Astrocyte of the spinal cord (primary cell): ENCODE measurements around the gene OPHN1.
A peak's percentile ranks its signal among the peaks of the same experiment; 100 is the strongest.

Experiments used
- DNase-seq: peaks from one replicate; pipeline ENCODE4 v3.0.0; 2011; ENCODE audit warnings: low read depth, low spot score
- H3K4me3 ChIP-seq: 2 replicates; pipeline ENCODE4 v1.5.1; 2011; ENCODE audit warnings: low read depth, mild to moderate bottlenecking, low read length, moderate library complexity
- in situ Hi-C: cut with HindIII; loops from 2 replicates; pipeline ENCODE4 v1.10.0; 2017; ENCODE audit warnings: low sequenced_read_pairs
- TF ChIP-seq, protein P1 (sequence below): IDR thresholded peaks from 2 replicates; pipeline ENCODE4 v1.5.1; 2012; ENCODE audit warnings: low read depth, mild to moderate bottlenecking, low read length, inconsistent platforms

Gene OPHN1

DNA sequence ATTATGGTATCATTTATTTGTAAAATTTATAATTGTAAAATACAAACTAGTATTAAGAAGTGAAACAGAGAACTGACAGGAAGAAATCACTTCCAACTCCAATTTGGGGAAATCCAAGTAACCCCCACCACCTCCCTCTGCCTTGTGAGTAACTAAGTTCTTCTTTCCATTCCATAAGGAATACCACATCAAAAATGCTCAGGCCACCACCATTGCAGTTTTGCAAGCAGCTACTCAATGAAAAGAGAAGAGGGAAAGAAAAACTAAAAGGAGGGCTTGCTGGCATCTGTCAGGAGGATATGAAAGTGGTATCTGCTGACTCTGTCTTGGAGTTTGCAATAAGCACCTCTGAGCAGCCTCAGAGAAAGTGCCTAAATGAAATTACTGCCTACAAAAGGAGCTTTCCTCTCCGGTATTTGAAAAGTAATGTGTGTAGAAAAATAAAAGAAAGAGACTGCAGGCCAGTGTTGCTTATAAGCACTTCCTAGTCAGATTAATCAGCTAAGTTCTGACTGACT is 228.7 kb downstream of the OPHN1 start:
- in situ Hi-C loops = no loop called here
- DNase-seq = no peak
- TF ChIP-seq, protein P1, sequence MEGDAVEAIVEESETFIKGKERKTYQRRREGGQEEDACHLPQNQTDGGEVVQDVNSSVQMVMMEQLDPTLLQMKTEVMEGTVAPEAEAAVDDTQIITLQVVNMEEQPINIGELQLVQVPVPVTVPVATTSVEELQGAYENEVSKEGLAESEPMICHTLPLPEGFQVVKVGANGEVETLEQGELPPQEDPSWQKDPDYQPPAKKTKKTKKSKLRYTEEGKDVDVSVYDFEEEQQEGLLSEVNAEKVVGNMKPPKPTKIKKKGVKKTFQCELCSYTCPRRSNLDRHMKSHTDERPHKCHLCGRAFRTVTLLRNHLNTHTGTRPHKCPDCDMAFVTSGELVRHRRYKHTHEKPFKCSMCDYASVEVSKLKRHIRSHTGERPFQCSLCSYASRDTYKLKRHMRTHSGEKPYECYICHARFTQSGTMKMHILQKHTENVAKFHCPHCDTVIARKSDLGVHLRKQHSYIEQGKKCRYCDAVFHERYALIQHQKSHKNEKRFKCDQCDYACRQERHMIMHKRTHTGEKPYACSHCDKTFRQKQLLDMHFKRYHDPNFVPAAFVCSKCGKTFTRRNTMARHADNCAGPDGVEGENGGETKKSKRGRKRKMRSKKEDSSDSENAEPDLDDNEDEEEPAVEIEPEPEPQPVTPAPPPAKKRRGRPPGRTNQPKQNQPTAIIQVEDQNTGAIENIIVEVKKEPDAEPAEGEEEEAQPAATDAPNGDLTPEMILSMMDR = no peak
- H3K4me3 ChIP-seq = no peak overlapping the region

DNA sequence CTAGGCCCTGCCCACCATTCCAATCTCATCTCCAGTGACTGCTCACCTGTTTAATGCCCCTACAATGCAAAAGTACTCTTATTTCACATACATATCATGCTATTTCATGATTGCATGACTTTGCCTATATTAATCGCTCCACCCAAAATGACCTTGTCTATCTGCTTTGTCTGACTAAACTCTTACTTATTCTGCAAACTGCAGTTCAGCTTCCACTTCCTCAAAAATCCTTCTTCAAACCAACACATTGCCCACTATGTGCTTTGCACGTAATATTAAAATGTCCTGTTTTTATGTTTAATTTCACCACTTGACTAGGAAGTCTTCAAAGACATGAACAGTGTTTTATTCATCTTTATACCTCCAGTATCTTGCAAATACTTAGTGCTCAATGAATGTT is 229.6 kb downstream of the OPHN1 start:
- DNase-seq = no peak
- H3K4me3 ChIP-seq = no peak overlapping the region
- in situ Hi-C loops = no loop called here
- TF ChIP-seq, protein P1 = no peak

DNA sequence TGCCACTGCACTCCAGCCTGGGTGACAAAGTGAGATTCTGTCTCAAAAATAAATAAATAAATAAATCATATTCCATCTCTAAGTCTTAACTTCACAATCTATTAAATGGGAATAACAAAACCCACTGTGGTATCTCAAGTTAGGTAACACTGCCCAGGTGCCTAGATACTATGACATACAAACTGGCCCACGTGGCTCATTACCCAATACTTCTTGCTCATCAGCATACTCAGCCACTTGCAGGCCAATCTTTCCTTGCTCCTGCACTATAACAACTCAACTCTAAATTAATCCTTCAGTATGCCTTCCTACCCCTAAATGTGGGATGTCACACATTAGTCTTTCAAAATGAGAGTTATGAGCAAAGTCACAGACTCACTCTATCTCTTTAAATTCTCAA is 230.1 kb downstream of the OPHN1 start:
- DNase-seq = no peak
- TF ChIP-seq, protein P1 = no peak
- no peak overlapping the region for H3K4me3 ChIP-seq
- in situ Hi-C loops = no loop called here

DNA sequence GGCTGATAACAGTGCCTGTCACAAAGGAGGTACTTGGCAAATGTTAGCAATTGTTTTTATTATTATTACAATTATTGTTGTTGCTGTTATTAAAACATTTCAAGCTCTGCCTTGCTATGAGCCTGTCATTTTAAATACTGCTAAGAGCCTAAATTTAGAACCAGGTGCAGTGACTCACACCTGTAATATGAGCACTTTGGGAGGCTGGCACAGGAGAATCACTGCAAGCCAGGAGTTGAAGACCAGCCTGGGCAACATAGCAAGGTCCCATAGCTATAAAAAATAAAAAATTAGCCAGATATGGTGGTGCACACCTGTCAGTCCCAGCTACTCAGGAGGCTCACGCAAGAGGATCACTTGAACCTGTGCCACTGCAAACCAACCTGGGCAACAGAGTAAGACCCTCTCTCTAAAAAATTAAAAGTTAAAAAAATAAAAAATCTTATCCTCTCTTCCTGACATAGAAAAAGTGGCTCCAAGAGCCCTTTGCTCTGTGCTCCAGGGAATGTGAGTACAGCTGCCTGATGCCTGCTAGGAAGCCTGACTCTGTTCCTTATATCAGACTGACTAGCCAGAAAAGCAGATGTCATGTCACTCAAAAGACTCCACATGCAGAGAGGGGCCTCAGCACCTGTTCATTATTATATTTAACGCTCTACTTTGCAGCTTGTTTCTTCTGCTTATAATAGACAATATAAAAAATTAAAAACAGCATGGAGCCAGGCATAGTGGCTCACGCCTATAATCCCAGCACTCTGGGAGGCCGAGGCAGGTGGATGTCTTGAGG is 234.0 kb downstream of the OPHN1 start:
- H3K4me3 ChIP-seq = no peak overlapping the region
- no peak for DNase-seq
- in situ Hi-C loops = no loop called here
- TF ChIP-seq, protein P1 = no peak

DNA sequence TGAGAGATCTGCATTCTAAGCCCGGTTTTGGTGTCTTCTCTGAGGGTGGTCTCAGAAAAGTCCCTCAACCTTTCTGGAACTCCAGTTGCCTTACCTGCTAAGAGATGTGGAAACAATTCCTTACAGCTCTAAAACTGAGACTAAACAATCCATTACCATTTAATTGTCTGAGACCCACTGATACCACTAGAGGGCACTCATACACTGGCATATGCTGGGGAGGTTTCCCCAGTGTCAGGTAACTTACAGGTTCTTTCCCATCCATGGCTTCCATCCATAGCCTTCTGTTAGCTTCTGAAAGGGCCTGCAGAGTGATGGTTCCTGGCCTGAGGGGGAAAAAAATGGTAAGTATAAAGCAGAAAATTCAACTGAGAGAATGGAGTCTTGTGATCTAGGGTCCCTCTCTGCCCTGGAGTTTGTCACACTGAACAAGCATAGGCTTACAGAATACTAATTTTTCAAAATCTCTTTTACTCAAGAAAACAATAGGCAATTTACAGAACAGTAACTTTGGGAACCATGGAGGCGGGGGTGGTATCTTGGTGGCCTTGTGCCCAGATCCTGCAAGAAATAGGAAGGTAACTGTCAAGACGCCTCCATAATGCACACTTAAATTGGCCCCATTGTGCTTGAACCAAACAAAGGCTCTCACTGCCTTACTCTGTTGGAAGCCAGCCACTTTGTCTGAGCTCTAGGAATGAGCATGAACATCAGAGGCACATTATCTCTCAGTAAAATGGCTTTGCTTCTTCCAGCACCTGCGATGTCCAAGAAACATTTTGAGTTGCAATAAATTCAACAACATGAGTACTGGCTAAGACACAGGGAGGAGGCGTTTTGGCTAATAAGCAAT is 236.1 kb downstream of the OPHN1 start:
- in situ Hi-C loops = no loop called here
- TF ChIP-seq, protein P1 = peak; percentile 61
- H3K4me3 ChIP-seq = no peak overlapping the region
- DNase-seq = peak; percentile 54

DNA sequence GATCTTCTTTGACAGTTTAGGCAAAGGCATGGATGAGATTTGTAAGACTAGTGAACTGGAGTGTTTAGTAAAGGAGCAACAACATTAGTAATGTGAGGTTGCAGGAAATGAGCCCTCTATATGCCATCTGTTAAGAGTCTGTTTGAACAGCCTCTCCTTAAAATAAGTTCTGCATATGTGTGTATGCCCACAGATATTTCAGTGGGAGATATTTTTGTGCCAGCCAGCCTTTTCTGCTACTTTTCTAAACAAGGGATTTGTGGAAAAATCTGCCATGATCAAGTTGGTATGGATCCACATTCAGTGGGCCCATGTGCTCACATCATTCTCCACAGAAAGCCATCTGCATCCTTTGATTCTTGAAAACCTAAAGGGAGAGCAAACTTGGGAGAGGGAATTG is 237.7 kb downstream of the OPHN1 start:
- TF ChIP-seq, protein P1 = no peak
- DNase-seq = no peak
- in situ Hi-C loops = no loop called here
- no peak overlapping the region for H3K4me3 ChIP-seq
